Measurements from ENCODE around the gene MYCBP2. TPM values are rescaled to one million over a fixed set of nuclear protein-coding genes. Genes with fewer than 3 reads are reported as not detected.
"Not testable (repeated sequence)": the region's sequence is repeated elsewhere in the genome, so short reads cannot be mapped to it uniquely, and the experiment has no call there.

The MYCBP2 gene
- total RNA-seq, 1 experiment from 2014 or later: 55.6 TPM

DNA sequence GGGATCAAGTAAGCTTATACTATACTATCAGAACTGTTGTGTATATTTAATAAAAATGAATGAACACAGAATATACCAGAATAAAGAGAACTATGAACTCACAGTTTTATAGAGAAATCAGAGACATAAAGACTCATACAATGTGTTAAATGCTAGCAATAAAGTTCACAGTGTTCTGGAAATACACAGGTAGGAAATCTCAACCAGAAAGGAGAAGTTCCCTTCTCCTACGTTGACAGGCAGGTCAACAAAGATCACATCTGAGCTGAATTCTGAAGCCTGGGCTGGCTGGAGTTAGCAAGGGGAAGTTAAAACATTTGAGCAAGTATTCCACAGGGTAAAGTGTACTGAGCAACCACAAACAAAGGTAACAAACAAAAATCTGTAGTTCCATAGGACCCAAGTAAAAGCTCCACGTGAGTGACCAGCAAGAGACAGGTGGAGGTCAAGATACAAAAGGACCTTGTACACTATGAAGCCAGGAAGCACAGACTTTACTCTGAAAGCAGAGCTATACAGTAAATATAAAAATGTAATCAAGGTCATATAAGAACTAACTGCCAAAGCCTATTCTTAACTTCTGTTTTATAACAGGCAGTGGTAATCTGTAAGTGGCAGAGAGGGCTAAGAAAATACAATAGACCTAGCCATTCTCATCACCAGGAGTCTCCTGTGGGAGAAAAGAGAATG lies 312.9 kb downstream of the MYCBP2 start:
- peaks cover 28% of the 10 kb centered on the region for H3K36me3 ChIP-seq (ENCODE audit: low read depth)

GRCh38 chr13:77009719-77010118 lies 317.2 kb downstream of the MYCBP2 start:
- DNase-seq; H3F3A ChIP-seq (ENCODE audit: insufficient read depth, low read depth); H2AFZ ChIP-seq; POLR2A ChIA-PET (ENCODE audit: unreplicated experiment); H3K27ac ChIP-seq; H3K9me3 ChIP-seq (ENCODE audit: insufficient read depth, low read depth); H3K4me3 ChIP-seq; H3K4me2 ChIP-seq; H3K27me3 ChIP-seq (ENCODE audit: insufficient read depth, low read depth); CTCF ChIA-PET; BruUV-seq (replicated peaks); H3K9me2 ChIP-seq (ENCODE audit: insufficient read depth); H3K4me1 ChIP-seq (replicated peaks; ENCODE audit: insufficient read depth); H3K79me2 ChIP-seq (ENCODE audit: low read depth): not testable (repeated sequence)
- peaks cover 29% of the 10 kb centered on the region for H4K20me1 ChIP-seq (ENCODE audit: insufficient read depth)
- intact Hi-C loops (cut with micrococcal nuclease; ENCODE audit: unreplicated experiment): loop anchor here (10.0 kb wide), 1 partner anchor 235 kb away; no protein-coding TSS in a partner anchor
- H3K36me3 ChIP-seq (ENCODE audit: low read depth): peaks cover 20% of the 10 kb centered on the region

More for the DNA sequence above, 312.9 kb downstream of the MYCBP2 start:
- no peak for DNase-seq
- POLR2A ChIA-PET (ENCODE audit: unreplicated experiment): no interaction called here
- Histone ChIP-seq H3K9me3 (ENCODE audit: insufficient read depth, low read depth) (no peaks in the 10 kb centered on the region), H3F3A (ENCODE audit: insufficient read depth, low read depth) (no peaks in the 10 kb centered on the region), H3K9me2 (ENCODE audit: insufficient read depth) (no peaks in the 10 kb centered on the region), H3K4me3 (no peak overlapping the region), H3K4me2 (no peak overlapping the region), H3K79me2 (ENCODE audit: low read depth) (peaks cover 7% of the 10 kb centered on the region; the same call in 1 of the 2 replicates), H4K20me1 (ENCODE audit: insufficient read depth) (peaks cover 25% of the 10 kb centered on the region), H3K27me3 (ENCODE audit: insufficient read depth, low read depth) (no peaks in the 10 kb centered on the region), H3K4me1 (replicated peaks; ENCODE audit: insufficient read depth) (no peaks in the 10 kb centered on the region), H2AFZ (no peak overlapping the region), H3K27ac (no peak overlapping the region)
- BruUV-seq (replicated peaks): no TSS peak
- TF ChIP-seq EZH2 (IDR thresholded peaks at IDR 0.05; ENCODE audit: low read depth) (no peak), CTCF (conservative IDR thresholded peaks at IDR 0.05) (no peak)
- CTCF ChIA-PET: no interaction called here
- intact Hi-C loops (cut with micrococcal nuclease; ENCODE audit: unreplicated experiment): loop anchor here (10.0 kb wide), 1 partner anchor 231 kb away; no protein-coding TSS in a partner anchor

DNA sequence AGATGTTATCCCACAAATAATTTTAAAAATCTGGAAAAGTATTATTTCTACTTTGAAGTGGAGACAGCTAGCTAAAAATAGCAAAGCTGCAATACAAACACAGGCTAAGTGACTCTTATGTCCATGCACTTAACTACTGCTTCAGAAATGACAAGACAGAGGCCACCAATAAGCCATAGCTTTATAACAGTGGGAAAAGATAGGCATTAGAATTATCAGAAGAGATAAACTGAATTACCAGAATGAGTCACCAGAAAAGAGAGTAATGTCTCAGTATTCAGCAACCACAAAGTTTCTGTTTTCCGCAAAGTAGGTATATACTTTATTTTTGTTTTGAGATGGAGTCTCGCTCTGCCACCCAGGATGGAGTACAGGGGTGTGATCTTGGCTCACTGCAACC lies 317.9 kb downstream of the MYCBP2 start:
- Histone ChIP-seq H2AFZ (no peak overlapping the region), H3K4me2 (no peak overlapping the region), H3K27ac (no peak overlapping the region), H4K20me1 (ENCODE audit: insufficient read depth) (peaks cover 26% of the 10 kb centered on the region), H3F3A (ENCODE audit: insufficient read depth, low read depth) (peaks cover 8% of the 10 kb centered on the region), H3K4me3 (no peak overlapping the region), H3K27me3 (ENCODE audit: insufficient read depth, low read depth) (no peaks in the 10 kb centered on the region), H3K9me3 (ENCODE audit: insufficient read depth, low read depth) (no peaks in the 10 kb centered on the region), H3K4me1 (replicated peaks; ENCODE audit: insufficient read depth) (no peaks in the 10 kb centered on the region), H3K36me3 (ENCODE audit: low read depth) (peaks cover 14% of the 10 kb centered on the region), H3K79me2 (ENCODE audit: low read depth) (peaks cover 4% of the 10 kb centered on the region; the same call in 1 of the 2 replicates), H3K9me2 (ENCODE audit: insufficient read depth) (no peaks in the 10 kb centered on the region)
- intact Hi-C loops (cut with micrococcal nuclease; ENCODE audit: unreplicated experiment): no loop called here
- POLR2A ChIA-PET (ENCODE audit: unreplicated experiment): no interaction called here
- BruUV-seq (replicated peaks): no TSS peak
- CTCF ChIA-PET: no interaction called here
- DNase-seq: no peak
- TF ChIP-seq CTCF (conservative IDR thresholded peaks at IDR 0.05): no peak

DNA sequence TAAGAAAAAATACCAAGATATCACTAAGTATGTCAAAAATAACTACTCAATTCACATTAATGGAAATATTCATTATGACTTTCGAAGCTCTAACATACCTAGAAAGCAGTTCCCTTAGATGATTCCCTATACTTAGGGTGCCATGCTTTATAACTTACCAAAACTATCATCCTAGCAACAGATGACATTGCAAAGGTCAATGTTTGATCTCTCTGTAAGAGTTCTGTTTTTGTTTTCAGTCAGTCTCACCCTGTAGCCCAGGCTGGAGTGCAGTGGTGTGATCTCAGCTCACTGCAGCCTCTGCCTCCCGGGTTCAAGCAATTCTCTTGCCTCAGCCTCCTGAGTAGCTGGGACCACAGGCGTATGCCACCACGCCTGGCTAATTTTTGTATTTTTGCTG lies 318.6 kb downstream of the MYCBP2 start:
- CTCF ChIA-PET; BruUV-seq (replicated peaks); intact Hi-C loops (cut with micrococcal nuclease; ENCODE audit: unreplicated experiment): not testable (repeated sequence)

More for the DNA sequence above, 318.6 kb downstream of the MYCBP2 start:
- H3K4me2 ChIP-seq; H3K4me1 ChIP-seq (replicated peaks; ENCODE audit: insufficient read depth); H3K9me2 ChIP-seq (ENCODE audit: insufficient read depth); H3K9me3 ChIP-seq (ENCODE audit: insufficient read depth, low read depth); H3K27ac ChIP-seq; H3K27me3 ChIP-seq (ENCODE audit: insufficient read depth, low read depth); H3K4me3 ChIP-seq; H2AFZ ChIP-seq; H3F3A ChIP-seq (ENCODE audit: insufficient read depth, low read depth); POLR2A ChIA-PET (ENCODE audit: unreplicated experiment); H3K79me2 ChIP-seq (ENCODE audit: low read depth); DNase-seq: not testable (repeated sequence)
- Histone ChIP-seq H3K36me3 (ENCODE audit: low read depth) (peaks cover 14% of the 10 kb centered on the region), H4K20me1 (ENCODE audit: insufficient read depth) (peaks cover 20% of the 10 kb centered on the region)
